Adipose tissue (tissue), 3 donors: ENCODE measurements around the gene RUSC2. TPM values are rescaled to one million over a fixed set of nuclear protein-coding genes. Genes with fewer than 3 reads are reported as not detected.
"Not testable (repeated sequence)": the region's sequence is repeated elsewhere in the genome, so short reads cannot be mapped to it uniquely, and the experiment has no call there.

Experiments used
- H3K27ac ChIP-seq: one replicate; pipeline ENCODE4 v1.5.1; 2013; ENCODE audit warnings: low read depth, low read length
- WGBS, 3 donors: extraction: QIAGEN DNeasy Blood & Tissue Kit; methylation state at CpG; one replicate each; pipeline ENCODE4 v1.1.7; 2013; 5-methylcytosine and 5-hydroxymethylcytosine counted together
- polyA plus RNA-seq, 3 donors: library from polyadenylated mRNA; stranded (reverse); fragments of 200-250 nt; gene quantifications; one replicate each; pipeline ENCODE4 v1.2.3, GENCODE V29; 2013
- donor health status: healthy with polysubstance abuse.
- donor health status: Bipolar disorder and iron deficiency.
- donor health status: healthy.

The RUSC2 gene
- polyA plus RNA-seq, 3 donors = 5.8 to 18.3 (median 17.1) TPM

DNA sequence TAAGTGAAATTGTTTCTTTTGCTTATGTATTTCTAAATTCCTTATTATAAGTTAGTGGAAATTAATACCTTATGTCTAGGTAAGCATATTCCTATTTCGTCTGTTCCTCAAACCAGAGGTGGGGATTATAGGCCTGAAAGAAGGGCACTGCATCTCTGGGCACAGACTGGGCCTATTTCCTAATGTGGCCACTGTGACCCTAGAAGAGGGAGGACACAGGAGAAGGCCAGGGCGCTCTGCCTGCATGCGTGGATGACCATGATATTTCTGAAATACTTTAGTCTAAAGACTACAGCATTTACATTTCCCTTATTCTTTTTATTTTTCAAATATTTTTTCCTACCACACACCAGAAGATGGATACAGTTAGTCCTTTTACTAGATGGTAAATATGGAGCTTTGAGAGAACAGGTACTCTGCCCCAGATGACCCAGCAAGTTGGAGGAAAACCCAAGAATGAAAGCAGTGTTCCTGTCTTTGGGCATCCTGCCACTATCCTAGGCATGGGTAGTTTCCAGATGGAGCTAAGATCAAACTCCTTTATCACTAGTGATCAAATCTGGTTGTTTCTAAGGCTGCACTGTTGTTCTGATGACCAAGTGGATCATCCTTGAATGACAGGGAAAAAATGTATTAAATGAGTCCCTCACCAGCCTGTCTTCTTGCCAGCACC lies 27.8 kb downstream of the RUSC2 start:
- peak overlapping the region; percentile 24 for H3K27ac ChIP-seq
- WGBS, 3 donors = 88 to 90% (median 90%) methylated on average over 3 of the region's 3 CpGs

GRCh38 chr9:35518225-35518821 lies 28.4 kb downstream of the RUSC2 start:
- WGBS, 3 donors = 46 to 56% (median 55%) methylated on average over 4 of the region's 4 CpGs
- H3K27ac ChIP-seq = no peak overlapping the region

DNA sequence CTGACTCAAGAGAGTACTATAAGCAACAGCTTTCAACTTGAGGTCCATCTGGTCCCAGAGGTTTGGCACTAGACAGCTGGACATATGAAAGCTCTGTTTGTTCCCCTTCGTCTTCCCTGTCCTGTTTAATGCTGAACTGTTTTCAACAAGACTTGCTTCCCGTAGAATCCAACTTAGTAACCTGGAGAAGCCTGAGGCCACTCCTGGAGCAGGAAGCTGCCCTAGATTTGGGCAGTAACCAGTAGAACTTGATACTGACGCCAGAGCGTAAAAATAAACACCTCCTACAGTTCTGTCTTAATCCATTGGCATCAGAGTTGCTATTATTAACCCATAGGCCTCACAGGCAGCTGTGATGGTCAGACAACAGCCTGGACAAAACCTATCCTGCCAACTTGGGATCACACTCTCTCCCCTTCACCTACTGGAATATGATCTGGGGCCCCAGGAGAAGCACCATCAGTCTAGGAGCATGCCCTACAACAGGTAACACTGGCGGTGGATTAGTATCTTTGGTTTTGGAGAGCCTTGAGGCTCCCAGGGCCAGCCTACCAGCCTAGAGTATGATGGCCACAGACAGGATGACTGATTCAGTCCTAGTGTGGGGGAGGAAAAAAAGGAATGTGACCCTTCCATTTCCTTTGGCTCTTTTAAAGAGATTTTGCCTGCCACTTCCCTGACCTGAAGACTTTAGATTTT lies 29.2 kb downstream of the RUSC2 start:
- H3K27ac ChIP-seq = no peak overlapping the region
- WGBS, 3 donors = 50 to 59% (median 56%) methylated on average over 5 of the region's 5 CpGs

GRCh38 chr9:35519692-35520363 lies 29.9 kb downstream of the RUSC2 start:
- H3K27ac ChIP-seq = no peak overlapping the region
- 89 to 96% (median 91%) methylated on average over 1 of the region's 1 CpG for WGBS, 3 donors

DNA sequence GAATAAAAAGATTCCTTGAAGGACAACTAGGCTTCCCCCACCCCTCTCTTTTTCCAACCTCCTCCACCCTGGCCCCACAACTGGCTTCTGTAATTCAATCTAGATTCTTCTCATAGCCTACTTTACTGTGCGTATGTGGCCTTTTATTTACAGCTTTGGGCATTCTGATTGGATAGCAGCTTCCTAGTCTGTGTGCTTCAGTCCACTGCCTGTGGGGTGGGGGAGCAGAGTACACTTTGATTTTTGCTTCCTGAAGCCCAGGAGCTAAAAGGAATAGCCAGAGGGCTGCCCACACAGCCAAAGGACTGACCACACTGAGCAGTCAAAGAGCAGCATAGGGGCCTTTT lies 30.4 kb downstream of the RUSC2 start:
- no peak overlapping the region for H3K27ac ChIP-seq
- 76 to 87% (median 78%) methylated on average over 1 of the region's 1 CpG for WGBS, 3 donors

- no peak overlapping the region for H3K27ac ChIP-seq
- 54 to 67% (median 61%) methylated on average over 2 of the region's 2 CpGs for WGBS, 3 donors
These were observed 31.8 kb downstream of the RUSC2 start for GRCh38 chr9:35521708-35522107.

- no peak overlapping the region for H3K27ac ChIP-seq
These were observed 32.3 kb downstream of the RUSC2 start for GRCh38 chr9:35522187-35522586.

DNA sequence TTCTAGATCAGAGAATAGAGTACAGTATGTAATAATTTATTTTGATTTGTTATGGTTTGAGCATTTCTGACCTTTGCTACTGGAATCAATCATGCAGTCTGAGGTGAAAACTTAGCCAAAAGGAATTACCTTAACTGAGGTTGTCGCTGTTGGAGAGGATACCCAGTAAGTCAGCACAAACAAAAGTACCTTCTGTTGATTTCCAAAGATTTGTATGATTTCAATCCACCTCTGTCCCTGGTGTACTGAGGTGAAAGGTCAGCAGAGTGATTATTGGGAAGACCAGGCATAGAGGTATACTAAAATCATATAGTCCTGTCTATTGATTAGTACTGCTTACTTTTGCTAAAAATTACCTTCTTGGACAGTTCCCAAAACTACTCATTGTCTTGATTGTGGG lies 32.8 kb downstream of the RUSC2 start:
- no peak overlapping the region for H3K27ac ChIP-seq
- WGBS, 3 donors = 65 to 97% (median 88%) methylated on average over 1 of the region's 1 CpG

DNA sequence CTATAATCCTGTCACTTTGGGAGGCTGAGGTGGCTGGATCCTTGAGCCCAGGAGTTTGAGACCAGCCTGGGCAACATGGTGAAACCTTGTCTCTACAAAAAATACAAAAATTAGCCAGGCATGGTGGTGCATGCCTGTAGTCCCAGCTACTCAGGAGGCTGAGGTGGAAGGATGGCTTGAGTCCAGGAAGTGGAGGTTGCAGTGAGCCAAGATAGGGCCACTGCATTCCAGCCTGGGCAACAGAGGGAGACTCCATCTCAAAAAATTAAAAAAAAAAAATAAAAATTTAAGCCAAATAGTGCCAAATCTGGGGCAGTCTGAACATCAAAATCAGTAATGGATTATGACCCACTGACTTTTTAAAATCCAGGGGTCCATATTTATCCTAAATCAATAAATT lies 33.6 kb downstream of the RUSC2 start:
- not testable (repeated sequence) for H3K27ac ChIP-seq

GRCh38 chr9:35526087-35526801 lies 36.3 kb downstream of the RUSC2 start:
- WGBS, 3 donors = 16 to 30% (median 17%) methylated on average over 1 of the region's 1 CpG
- H3K27ac ChIP-seq = no peak overlapping the region

DNA sequence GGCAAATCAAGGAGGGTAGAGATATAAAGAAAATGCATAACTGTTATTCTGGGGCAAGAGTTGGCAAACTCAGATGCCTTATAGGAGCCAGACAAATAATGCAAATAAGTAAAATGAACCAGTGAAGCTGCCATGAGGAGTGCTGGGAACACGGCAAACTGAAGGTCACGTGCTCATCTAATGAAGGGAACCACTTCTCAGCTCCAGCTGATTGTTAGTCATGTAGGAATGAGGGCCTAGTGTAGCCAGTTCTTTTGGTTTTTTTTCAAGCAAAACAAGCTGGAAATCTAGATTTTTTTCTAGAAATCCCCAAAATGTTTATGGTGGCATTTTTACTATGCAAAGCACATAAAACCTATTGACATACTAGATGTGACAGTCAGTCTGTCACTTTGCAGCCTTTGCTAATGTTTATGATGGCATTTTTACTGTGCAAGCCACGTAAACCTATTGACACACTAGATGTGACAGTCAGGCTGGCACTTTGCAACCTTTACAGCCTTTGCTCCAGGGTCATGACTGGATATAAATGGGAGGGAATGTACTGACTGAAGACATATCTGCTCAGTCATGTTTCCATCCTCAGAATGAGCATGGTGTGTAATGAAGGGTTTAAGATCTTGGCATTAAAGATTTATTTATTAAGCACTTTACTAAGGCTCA lies 39.4 kb downstream of the RUSC2 start:
- no peak overlapping the region for H3K27ac ChIP-seq
- whole genome bisulfite sequencing, 3 donors = 76 to 89% (median 78%) methylated on average over 3 of the region's 3 CpGs

DNA sequence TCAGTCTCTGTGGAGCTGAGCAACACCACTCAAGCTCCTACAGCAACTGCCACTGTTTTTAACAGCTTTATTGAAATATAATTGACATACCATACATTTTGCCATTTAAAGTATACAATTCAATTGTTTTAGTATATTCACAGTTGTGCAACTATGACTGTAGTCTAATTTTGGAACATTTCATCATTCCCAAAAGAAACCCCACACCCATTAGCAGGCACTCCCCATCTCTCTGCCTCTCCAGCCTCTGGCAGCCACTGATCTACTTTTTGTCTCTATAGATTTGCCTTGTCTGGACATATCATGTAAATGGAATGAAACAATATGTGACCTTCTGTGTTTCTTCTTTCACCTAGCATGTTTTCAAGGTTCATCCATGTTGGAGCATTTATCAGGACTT lies 43.5 kb downstream of the RUSC2 start:
- H3K27ac ChIP-seq = no peak overlapping the region

GRCh38 chr9:35534921-35535320 lies 45.0 kb downstream of the RUSC2 start:
- not testable (repeated sequence) for H3K27ac ChIP-seq
- WGBS, 3 donors = 80 to 96% (median 83%) methylated on average over 3 of the region's 3 CpGs

- 43 to 95% (median 59%) methylated on average over 3 of the region's 3 CpGs for WGBS, 3 donors
- H3K27ac ChIP-seq = peak overlapping the region; percentile 57
These were observed 48.0 kb downstream of the RUSC2 start for GRCh38 chr9:35537913-35538312.

- peak overlapping the region; percentile 57 for H3K27ac ChIP-seq
- WGBS, 3 donors = 20 to 54% (median 21%) methylated on average over 18 of the region's 18 CpGs
These were observed 48.7 kb downstream of the RUSC2 start for GRCh38 chr9:35538361-35539234.
